Activated naive CD8-positive, alpha-beta T cell (primary cell): Measurements from ENCODE around the gene CXCR6.

Experiments
- H3K27ac Mint-ChIP-seq: one replicate; pipeline ENCODE4 v1.8.0; 2021; ENCODE audit warnings: mixed read lengths
- H3K27me3 Mint-ChIP-seq: one replicate; pipeline ENCODE4 v1.8.0; 2021; ENCODE audit warnings: mixed read lengths
- H3K36me3 Mint-ChIP-seq: one replicate; pipeline ENCODE4 v1.8.0; 2021; ENCODE audit warnings: mixed read lengths
- H3K4me1 Mint-ChIP-seq: one replicate; pipeline ENCODE4 v1.8.0; 2021; ENCODE audit warnings: low read depth, mixed read lengths
- H3K4me3 Mint-ChIP-seq: one replicate; pipeline ENCODE4 v1.8.0; 2021; ENCODE audit warnings: mild to moderate bottlenecking, mixed read lengths
- H3K9me3 Mint-ChIP-seq: one replicate; pipeline ENCODE4 v1.8.0; 2021; ENCODE audit warnings: low read depth, mixed read lengths

The CXCR6 gene

DNA sequence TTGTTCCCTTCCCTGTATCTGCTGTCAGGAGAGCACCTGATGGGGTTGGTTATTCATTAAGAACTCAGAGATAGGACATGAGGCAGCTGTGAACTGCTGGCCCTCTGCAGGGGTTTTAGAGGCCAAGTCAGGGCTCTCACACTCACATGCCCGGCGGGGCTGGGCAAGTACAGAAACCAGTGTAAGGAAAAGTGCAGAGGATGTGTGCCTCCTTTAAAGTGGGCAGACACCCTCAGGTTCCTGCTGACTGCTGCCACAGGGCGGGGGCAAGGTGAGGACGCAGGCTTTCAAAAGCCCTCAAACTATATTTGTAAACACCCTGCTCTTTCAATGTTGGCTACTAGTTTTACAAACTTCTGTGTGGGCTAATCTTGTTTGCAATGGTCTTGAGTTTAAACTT, 22.4 kb downstream of the CXCR6 start:
- Mint-ChIP-seq H3K9me3 (no peaks in the 10 kb centered on the region), H3K27ac (peak overlapping the region; percentile 10), H3K36me3 (peaks cover 24% of the 10 kb centered on the region), H3K4me1 (peaks cover 51% of the 10 kb centered on the region), H3K4me3 (peak overlapping the region; percentile 38), H3K27me3 (no peaks in the 10 kb centered on the region)

- no peak overlapping the region for H3K27ac Mint-ChIP-seq
- H3K36me3 Mint-ChIP-seq, result peaks cover 21% of the 10 kb centered on the region
- peaks cover 51% of the 10 kb centered on the region for H3K4me1 Mint-ChIP-seq
- H3K27me3 Mint-ChIP-seq, result no peaks in the 10 kb centered on the region
- H3K4me3 Mint-ChIP-seq, result no peak overlapping the region
- H3K9me3 Mint-ChIP-seq, result no peaks in the 10 kb centered on the region
Observed at GRCh38 chr3:45966371-45966791, 23.1 kb downstream of the CXCR6 start.

GRCh38 chr3:45966950-45967640, 23.8 kb downstream of the CXCR6 start:
- Mint-ChIP-seq H3K27me3 (no peaks in the 10 kb centered on the region), H3K9me3 (no peaks in the 10 kb centered on the region), H3K4me3 (no peak overlapping the region), H3K4me1 (peaks cover 47% of the 10 kb centered on the region), H3K36me3 (peaks cover 27% of the 10 kb centered on the region), H3K27ac (no peak overlapping the region)

GRCh38 chr3:45967724-45968123, 24.5 kb downstream of the CXCR6 start:
- Mint-ChIP-seq H3K36me3 (peaks cover 27% of the 10 kb centered on the region), H3K9me3 (no peaks in the 10 kb centered on the region), H3K4me1 (peaks cover 49% of the 10 kb centered on the region), H3K27ac (no peak overlapping the region), H3K27me3 (no peaks in the 10 kb centered on the region), H3K4me3 (no peak overlapping the region)

DNA sequence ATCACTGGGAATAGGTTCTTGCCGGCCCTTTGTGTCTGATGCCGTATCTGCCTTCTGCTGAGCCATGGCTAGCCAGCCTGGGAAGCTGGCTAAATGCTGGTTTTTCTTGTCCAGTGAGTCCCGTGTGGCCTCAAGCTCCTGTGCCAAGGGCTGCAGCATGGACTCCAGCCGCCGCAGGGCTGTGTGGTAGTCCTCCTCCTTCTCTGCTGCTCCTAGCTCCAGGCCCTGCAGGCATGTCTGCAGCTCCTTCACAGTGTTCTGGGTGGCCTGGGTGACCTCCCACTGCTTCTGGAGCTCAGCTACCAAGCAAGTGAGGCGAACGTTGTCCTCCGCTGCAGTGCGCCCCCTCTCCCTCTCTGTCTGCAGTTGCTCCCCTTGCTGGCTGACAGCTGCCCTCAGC, 24.9 kb downstream of the CXCR6 start:
- Mint-ChIP-seq H3K4me3 (no peak overlapping the region), H3K36me3 (peaks cover 26% of the 10 kb centered on the region), H3K27ac (no peak overlapping the region), H3K9me3 (no peaks in the 10 kb centered on the region), H3K27me3 (no peaks in the 10 kb centered on the region), H3K4me1 (peaks cover 47% of the 10 kb centered on the region)

DNA sequence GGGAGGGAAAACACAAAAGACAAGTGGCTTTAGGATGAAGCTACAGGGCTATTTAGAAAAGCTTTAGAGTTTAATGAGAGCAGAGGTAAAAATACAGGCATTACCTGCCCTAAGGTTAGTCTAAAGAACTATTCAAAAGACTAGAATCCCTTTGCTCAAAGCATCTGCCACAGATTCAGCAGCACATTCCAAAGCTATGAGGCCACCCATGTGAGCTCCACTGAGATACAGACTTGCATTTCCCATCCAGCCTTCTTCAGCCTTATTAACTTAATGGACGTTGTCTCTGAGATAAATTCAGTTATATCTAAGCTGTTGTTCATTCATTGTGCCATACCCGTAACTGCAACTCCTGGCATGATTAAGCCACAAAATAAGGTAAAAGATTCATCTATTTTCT, 25.4 kb downstream of the CXCR6 start:
- no peak overlapping the region for H3K27ac Mint-ChIP-seq

DNA sequence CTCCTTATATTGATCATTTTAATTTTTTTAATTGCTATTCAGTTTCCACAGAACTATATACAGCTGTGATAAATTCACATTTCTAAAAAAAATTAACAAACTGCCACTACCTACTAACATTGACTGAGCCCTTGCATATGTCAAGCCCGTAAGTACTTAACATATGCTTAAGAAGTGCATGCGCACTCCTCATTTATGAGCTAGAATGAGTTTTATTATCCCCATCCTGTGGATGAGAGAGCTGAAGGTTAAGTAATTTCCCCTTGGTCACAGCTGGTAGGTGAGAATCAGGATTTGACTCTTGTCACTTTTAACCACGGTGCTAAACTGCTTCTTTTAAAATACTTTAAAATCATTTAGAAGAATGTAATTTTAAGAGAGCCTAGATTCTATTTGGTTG, 25.9 kb downstream of the CXCR6 start:
- Mint-ChIP-seq H3K9me3 (no peaks in the 10 kb centered on the region), H3K4me1 (peaks cover 39% of the 10 kb centered on the region)

More for the DNA sequence above, 25.4 kb downstream of the CXCR6 start:
- Mint-ChIP-seq H3K9me3 (no peaks in the 10 kb centered on the region), H3K36me3 (peaks cover 27% of the 10 kb centered on the region), H3K4me3 (no peak overlapping the region), H3K4me1 (peaks cover 43% of the 10 kb centered on the region), H3K27me3 (no peaks in the 10 kb centered on the region)

DNA sequence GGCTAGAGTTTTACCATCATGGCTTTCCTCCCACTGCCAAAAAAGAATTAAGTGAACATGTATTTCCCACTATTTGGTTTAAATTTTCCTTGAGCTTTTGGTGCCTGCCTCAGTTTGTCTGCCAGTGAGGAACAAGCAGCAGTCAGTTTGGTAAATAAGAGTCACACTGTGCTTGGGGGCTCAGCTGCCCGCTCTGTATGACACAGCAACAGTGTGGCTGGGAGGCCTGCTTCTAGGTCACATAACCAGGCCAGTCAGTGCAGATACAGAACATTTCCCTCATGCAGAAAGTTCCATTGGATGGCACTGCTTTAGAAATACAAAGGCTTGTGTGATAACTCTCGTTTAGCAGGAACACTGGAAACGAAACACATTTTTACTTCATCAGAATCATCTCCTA, 26.7 kb downstream of the CXCR6 start:
- Mint-ChIP-seq H3K9me3 (no peaks in the 10 kb centered on the region), H3K4me3 (no peak overlapping the region), H3K4me1 (peaks cover 40% of the 10 kb centered on the region), H3K36me3 (peaks cover 23% of the 10 kb centered on the region), H3K27me3 (no peaks in the 10 kb centered on the region), H3K27ac (no peak overlapping the region)

More for the DNA sequence above, 25.9 kb downstream of the CXCR6 start:
- Mint-ChIP-seq H3K4me3 (no peak overlapping the region), H3K36me3 (peaks cover 23% of the 10 kb centered on the region), H3K27me3 (no peaks in the 10 kb centered on the region), H3K27ac (no peak overlapping the region)

GRCh38 chr3:45972534-45973402, 29.5 kb downstream of the CXCR6 start:
- Mint-ChIP-seq H3K9me3 (no peaks in the 10 kb centered on the region), H3K36me3 (peaks cover 31% of the 10 kb centered on the region), H3K4me1 (peaks cover 47% of the 10 kb centered on the region), H3K4me3 (no peak overlapping the region), H3K27ac (peak overlapping the region; percentile 47), H3K27me3 (no peaks in the 10 kb centered on the region)

GRCh38 chr3:45974686-45975085, 31.4 kb downstream of the CXCR6 start:
- no peak overlapping the region for H3K27ac Mint-ChIP-seq
- peaks cover 40% of the 10 kb centered on the region for H3K36me3 Mint-ChIP-seq
- H3K4me3 Mint-ChIP-seq, result no peak overlapping the region
- H3K9me3 Mint-ChIP-seq, result no peaks in the 10 kb centered on the region
- H3K4me1 Mint-ChIP-seq, result peaks cover 61% of the 10 kb centered on the region
- no peaks in the 10 kb centered on the region for H3K27me3 Mint-ChIP-seq

DNA sequence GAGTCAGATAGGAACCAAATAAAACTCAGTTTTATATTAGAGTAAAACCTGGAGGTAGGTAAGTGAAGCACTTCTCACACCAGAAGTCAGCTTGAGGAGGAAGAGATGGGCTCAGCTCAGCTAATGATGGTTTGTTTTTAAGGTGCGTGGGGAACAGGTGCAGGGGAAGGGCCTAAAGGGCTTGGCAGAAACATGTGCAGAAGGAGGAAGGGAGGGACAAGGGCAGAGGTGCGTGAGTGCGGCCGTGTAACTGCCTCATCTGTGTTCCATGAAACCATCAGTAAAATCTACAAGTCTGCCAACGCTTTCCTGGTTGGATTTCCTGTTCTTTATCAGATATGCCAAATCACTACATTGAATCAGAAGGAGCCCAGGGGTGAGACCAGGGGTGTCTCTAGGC, 32.4 kb downstream of the CXCR6 start:
- Mint-ChIP-seq H3K36me3 (peaks cover 38% of the 10 kb centered on the region), H3K9me3 (no peaks in the 10 kb centered on the region), H3K4me3 (peak overlapping the region; percentile 45), H3K4me1 (peaks cover 71% of the 10 kb centered on the region), H3K27ac (peak overlapping the region; percentile 88), H3K27me3 (no peaks in the 10 kb centered on the region)

DNA sequence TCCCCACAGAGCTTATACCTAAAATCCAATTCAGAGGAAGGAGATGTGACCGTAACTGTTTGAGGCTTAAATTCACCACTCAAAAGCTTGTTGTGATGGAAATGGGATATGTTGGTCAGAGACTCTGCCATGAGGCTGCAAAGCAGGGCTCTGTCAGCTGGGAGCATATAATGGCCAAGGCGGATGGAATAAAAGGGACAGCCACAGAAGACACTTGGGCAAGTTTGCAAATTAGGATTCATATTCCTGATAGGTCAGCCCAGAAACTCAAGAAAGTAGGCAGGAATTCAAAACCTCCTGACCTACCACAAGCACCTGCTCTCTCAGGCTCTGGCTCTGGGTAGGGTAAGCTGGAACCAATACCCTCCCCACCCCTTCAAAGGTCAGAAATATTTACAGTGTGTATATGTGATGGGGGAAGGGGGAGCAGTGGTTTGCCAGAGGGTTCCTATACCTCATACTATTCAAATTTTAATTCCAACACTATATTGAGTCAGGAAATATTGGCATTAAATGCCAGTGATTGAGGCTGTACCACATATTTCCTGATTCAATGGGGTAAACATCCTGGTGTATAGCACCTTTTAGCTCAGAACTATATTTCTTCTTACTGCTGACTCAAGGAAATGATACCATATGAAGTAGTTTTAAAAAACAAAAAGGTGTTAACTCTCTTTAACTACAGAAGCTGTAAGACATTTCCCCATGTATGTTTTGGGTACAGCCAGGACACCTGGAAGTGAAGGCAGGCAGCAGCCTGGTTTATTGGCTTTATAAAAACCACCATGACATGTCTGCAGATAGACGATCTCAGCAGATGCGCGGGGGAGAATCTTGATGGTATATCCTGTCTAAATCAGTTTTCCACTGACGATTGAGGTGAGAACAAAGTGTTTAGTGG, 33.2 kb downstream of the CXCR6 start:
- H3K4me1 Mint-ChIP-seq, result peaks cover 78% of the 10 kb centered on the region
- H3K9me3 Mint-ChIP-seq, result no peaks in the 10 kb centered on the region
- H3K27me3 Mint-ChIP-seq, result no peaks in the 10 kb centered on the region
- H3K27ac Mint-ChIP-seq, result peak overlapping the region; percentile 88
- H3K36me3 Mint-ChIP-seq, result peaks cover 40% of the 10 kb centered on the region
- peak overlapping the region; percentile 60 for H3K4me3 Mint-ChIP-seq

- Mint-ChIP-seq H3K27me3 (no peaks in the 10 kb centered on the region), H3K4me3 (peak overlapping the region; percentile 83), H3K27ac (peak overlapping the region; percentile 89), H3K9me3 (no peaks in the 10 kb centered on the region), H3K36me3 (peaks cover 40% of the 10 kb centered on the region), H3K4me1 (peaks cover 74% of the 10 kb centered on the region)
Observed at GRCh38 chr3:45978006-45978761, 34.9 kb downstream of the CXCR6 start.

GRCh38 chr3:45979378-45979777, 36.1 kb downstream of the CXCR6 start:
- Mint-ChIP-seq H3K27ac (peak overlapping the region; percentile 79), H3K36me3 (peaks cover 36% of the 10 kb centered on the region), H3K27me3 (no peaks in the 10 kb centered on the region), H3K9me3 (no peaks in the 10 kb centered on the region), H3K4me1 (peaks cover 71% of the 10 kb centered on the region), H3K4me3 (peak overlapping the region; percentile 75)
